ENCODE results near the gene METTL24. TPM values are rescaled to one million over a fixed set of nuclear protein-coding genes. Genes with fewer than 3 reads are reported as not detected.

The METTL24 gene
- total and polyA plus RNA-seq, 2 of the 8 experiments (the other 6 are each of a cell fraction or from before 2014, with no cell fraction given): 0.30 to 0.39 TPM

DNA sequence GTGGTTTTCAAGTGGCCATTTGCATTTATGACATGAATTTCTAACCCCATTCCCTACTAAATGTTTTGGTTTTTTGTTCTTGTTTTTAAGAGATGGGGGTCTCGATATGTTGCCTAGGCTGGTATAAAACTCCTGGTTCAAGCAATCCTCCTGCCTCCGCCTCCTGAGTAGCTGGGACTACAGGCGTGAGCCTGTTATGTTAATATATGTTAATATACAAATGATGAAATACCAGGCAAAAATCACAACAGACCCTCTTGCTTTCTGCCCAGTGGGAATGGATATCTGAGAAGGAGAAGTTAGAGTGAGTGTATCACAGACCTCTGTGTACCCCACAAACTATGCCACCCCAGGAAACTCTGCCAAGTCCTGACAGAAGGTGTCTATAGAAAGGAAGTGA lies 111.8 kb downstream of the METTL24 start:
- Histone ChIP-seq H2AK5ac (ENCODE audit: low read depth, low read length) (no peak overlapping the region), H3K4me1 (replicated peaks in 1 of 4; ENCODE audit: control insufficient read depth in 3 of 4, insufficient read depth in 4 of 4, low read length in 3 of 4) (peaks cover 0 to 2% (median 0%) of the 10 kb centered on the region in 4 experiments; a peak in 1 of 7 replicates), H3K23ac (ENCODE audit: insufficient read length) (no peak overlapping the region), H3K14ac (ENCODE audit: insufficient read length) (no peak overlapping the region), H4K5ac (ENCODE audit: insufficient read length, low read depth, low read length) (no peak overlapping the region), H2BK12ac (ENCODE audit: low read depth, low read length) (no peak overlapping the region; the same call in 1 of the 2 replicates), H3K4me3 (ENCODE audit: extremely low read depth in 1 of 4, insufficient read depth in 2 of 4, low read depth in 3 of 4, low read length in 4 of 4) (no peak overlapping the region), H3K27me3 (replicated peaks in 1 of 4; ENCODE audit: control insufficient read depth in 3 of 4, extremely low read depth in 1 of 4, insufficient read depth in 3 of 4, low read length in 3 of 4) (no peaks in the 10 kb centered on the region), H3K4ac (replicated peaks; ENCODE audit: insufficient read length, low read depth, low read length) (no peak overlapping the region), H3K9me3 (ENCODE audit: insufficient read depth in 2 of 2, low read depth in 1 of 2, low read length in 1 of 2) (no peaks in the 10 kb centered on the region), H4K91ac (replicated peaks; ENCODE audit: insufficient read length, low read length) (no peak overlapping the region), H3K23me2 (ENCODE audit: low read depth, low read length) (no peaks in the 10 kb centered on the region), H3K36me3 (ENCODE audit: control insufficient read depth in 2 of 4, insufficient read depth in 4 of 4, low read length in 3 of 4) (no peaks in the 10 kb centered on the region), H2BK5ac (ENCODE audit: low read depth, low read length) (no peak overlapping the region), H4K8ac (ENCODE audit: extremely low read depth, insufficient read depth, low read length) (no peak overlapping the region), H2BK15ac (ENCODE audit: low read length) (no peak overlapping the region), H3K9ac (replicated peaks in 1 of 4; ENCODE audit: extremely low read depth in 1 of 4, low read depth in 3 of 4, low read length in 3 of 4) (no peak overlapping the region), H2BK20ac (ENCODE audit: low read length) (no peak overlapping the region), H3K79me2 (ENCODE audit: control insufficient read depth in 1 of 2, insufficient read depth in 2 of 2, low read length in 2 of 2) (no peaks in the 10 kb centered on the region), H3K79me1 (ENCODE audit: low read depth, low read length) (no peaks in the 10 kb centered on the region), H3K18ac (ENCODE audit: extremely low read depth, low read length) (no peak overlapping the region), H4K20me1 (replicated peaks in 1 of 2; ENCODE audit: control insufficient read depth in 1 of 2, insufficient read depth in 2 of 2, low read length in 2 of 2) (no peaks in the 10 kb centered on the region), H3K27ac (ENCODE audit: low read depth, low read length) (no peak overlapping the region), H2AFZ (ENCODE audit: low read length) (no peak overlapping the region), H2BK120ac (replicated peaks; ENCODE audit: low read depth, low read length) (no peak overlapping the region), H3K4me2 (ENCODE audit: insufficient read depth in 1 of 2, low read depth in 2 of 2, low read length in 2 of 2) (no peak overlapping the region), H3K56ac (replicated peaks; ENCODE audit: insufficient read length, low read depth, low read length) (no peak overlapping the region)
- CTCF ChIA-PET (ENCODE audit: partially characterized antibody): interaction anchor here (0.8 to 1.4 kb wide), 4 partner anchors 9 to 338 kb away, joined by 3 to 4 read pairs (median 3); no protein-coding TSS in a partner anchor
- DNase-seq (ENCODE audit: low read depth in 1 of 2, low spot score in 2 of 2): no peak
- WGBS, 2 experiments (ENCODE audit: extremely low coverage in 1 of 2, insufficient coverage in 1 of 2, insufficient read length in 1 of 2, insufficient replicate concordance in 2 of 2, low coverage in 1 of 2, low lambda C conversion rate in 2 of 2, missing lambda C conversion rate in 1 of 2): 78% methylated on average over 3 of the region's 3 CpGs; no CpG with 5 or more reads in 1 of the 2 experiments
- POLR2A ChIA-PET (ENCODE audit: partially characterized antibody): interaction anchor here (1.2 kb wide), 1 partner anchor 32 kb away, joined by 3 read pairs; no protein-coding TSS in a partner anchor
- TF ChIP-seq CEBPB (IDR thresholded peaks at IDR 0.05; ENCODE audit: low read depth, low read length) (peak; percentile 33; the same call in 1 of the 2 replicates), CBX8 (IDR thresholded peaks at IDR 0.05; ENCODE audit: borderline replicate concordance, low read depth, low read length) (no peak)
- no peak for FAIRE-seq
